ENCODE results near the gene KCNK4.

Gene KCNK4

DNA sequence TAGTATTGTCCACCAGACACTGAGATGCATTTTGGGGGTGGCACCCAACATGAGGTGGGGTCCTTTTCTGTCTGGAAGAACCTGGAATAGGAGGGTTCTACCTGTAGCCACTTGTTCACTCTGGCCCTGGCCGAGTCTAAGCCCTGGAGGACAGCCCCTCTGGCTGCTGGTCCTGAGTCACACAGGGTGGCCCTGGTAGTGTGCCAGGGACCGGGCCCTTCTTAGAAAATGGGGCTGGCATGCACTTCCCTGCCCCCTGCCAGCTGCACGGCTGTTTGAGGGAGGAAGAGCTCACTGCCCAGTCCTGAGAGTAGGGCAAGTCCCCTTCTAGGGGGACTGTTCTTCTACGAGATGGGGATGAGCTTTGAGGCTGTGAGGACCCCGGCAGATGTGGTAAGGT, 37.6 kb upstream of the KCNK4 start:
- no peak for DNase-seq

DNA sequence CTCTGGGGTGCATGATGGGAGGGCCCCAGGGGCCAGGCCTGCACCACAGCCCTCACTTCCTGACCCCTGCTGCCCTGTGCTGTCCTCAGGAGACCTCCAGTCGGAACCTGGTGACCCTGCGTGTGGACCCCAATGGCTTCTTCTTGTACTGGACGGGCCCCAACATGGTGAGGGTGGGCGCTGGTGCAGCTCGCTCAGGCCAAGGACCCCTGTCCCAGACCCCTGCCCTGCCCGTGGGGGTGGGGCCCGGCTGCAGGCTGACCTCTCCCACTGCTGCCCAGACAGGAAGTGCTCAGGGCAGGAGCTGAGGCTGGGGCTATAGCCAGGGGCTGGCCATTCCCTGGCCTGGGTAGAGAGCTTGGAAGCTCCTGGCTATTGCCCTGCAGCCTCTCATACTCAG, 36.8 kb upstream of the KCNK4 start:
- DNase-seq: no peak

DNA sequence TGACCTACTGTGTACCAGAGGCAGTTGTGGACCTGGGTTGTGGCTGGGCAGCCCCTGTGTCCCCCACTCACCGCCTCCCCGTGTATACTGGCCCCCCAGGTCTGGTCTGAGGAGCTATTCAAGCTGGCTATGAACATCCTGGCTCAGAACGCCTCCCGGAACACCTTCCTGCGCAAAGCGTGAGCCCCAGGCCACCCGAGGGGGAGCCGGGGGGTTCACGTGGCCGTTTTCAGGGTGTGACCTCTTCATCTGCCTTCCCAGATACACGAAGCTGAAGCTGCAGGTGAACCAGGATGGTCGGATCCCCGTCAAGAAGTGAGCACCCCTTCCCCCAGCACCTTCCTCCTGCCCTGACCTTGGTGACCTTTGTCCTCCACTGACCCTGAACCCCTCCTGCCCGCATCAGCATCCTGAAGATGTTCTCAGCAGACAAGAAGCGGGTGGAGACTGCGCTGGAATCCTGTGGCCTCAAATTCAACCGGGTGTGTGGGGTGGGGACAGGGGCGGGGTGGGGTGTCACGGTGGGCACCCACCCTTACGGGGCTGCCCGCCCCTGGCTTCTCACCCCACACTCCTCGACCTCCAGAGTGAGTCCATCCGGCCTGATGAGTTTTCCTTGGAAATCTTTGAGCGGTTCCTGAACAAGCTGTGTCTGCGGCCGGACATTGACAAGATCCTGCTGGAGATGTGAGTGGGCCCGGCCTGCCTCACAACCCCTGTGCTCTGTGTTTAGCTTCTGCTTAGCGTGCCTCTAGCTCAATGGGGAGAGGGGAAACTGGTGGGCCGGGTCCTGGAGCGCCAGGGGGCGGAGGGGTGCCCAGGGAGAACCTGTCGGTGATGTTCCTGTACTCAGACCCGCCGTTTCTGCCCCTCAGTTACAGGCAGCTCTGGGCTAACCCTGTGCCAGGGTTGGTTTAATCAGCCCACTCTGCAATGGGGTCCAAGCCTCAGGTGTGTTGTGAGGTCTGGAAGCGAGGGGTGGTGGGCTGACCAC, 35.7 kb upstream of the KCNK4 start:
- DNase-seq: no peak

DNA sequence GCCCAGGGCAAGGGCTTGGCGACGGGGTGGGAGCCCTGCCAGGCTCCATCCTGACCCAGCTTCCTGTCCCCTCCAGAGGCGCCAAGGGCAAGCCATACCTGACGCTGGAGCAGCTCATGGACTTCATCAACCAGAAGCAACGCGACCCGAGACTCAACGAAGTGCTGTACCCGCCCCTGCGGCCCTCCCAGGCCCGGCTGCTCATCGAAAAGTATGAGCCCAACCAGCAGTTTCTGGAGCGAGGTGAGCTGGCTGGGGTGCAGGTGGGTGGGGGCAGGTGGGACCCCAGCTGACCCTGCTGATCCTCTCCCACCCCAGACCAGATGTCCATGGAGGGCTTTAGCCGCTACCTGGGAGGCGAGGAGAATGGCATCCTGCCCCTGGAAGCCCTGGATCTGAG, 34.8 kb upstream of the KCNK4 start:
- no peak for DNase-seq

DNA sequence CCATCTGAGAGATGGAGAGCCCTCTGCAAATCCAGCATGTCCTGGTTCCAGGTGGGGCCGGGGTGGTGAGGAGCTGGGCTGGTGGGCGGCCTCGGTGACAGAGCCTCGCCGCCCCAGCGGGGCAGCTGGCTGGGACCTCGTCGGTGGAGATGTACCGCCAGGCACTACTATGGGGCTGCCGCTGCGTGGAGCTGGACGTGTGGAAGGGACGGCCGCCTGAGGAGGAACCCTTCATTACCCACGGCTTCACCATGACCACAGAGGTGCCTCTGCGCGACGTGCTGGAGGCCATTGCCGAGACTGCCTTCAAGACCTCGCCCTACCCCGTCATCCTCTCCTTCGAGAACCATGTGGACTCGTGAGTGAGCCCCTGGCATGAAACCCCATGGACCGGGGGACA, 32.7 kb upstream of the KCNK4 start:
- no peak for DNase-seq

DNA sequence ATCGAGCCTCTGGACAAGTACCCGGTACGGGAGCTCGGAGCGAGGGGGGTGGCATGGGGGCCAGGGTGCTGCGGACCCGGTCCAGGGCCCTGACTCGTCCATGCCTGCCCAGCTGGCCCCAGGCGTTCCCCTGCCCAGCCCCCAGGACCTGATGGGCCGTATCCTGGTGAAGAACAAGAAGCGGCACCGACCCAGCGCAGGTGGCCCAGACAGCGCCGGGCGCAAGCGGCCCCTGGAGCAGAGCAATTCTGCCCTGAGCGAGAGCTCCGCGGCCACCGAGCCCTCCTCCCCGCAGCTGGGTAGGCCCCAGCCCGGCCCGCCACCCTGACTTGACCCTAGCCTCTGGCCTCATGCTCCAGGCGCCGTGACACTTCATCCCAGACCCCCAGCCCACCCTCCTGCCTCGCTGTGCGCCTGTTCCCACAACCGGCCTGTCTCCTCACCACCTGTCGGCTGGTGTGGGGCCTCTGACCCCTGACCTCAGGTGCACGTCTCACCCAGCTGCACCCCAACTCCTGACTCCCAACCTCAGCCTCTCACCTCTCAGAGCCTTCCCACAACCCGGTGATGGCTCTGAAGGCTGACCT, 32.1 kb upstream of the KCNK4 start:
- DNase-seq: no peak

DNA sequence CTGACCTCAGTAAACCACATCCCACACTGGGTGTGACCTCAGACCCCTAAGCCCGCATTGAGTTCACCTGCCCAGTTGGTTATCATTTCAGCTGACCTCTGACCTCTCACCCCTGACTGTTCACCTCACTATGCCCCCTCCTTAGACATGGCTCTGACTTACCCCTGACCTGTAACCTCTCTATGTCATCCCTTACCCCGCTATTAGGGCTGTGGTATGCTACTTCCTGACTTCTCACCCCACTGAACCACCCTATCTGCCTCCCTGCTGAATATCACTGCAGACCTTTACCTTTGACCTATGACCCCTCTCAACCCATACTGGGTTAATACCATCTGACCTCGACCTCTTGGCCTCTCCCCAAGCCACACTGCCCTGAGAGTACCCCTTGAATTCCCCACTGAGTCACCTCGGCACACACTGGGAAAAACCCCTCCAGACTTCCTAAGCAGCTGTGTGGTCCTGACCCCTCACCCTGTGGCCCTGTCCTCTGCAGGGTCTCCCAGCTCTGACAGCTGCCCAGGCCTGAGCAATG, 31.5 kb upstream of the KCNK4 start:
- DNase-seq: no peak

DNA sequence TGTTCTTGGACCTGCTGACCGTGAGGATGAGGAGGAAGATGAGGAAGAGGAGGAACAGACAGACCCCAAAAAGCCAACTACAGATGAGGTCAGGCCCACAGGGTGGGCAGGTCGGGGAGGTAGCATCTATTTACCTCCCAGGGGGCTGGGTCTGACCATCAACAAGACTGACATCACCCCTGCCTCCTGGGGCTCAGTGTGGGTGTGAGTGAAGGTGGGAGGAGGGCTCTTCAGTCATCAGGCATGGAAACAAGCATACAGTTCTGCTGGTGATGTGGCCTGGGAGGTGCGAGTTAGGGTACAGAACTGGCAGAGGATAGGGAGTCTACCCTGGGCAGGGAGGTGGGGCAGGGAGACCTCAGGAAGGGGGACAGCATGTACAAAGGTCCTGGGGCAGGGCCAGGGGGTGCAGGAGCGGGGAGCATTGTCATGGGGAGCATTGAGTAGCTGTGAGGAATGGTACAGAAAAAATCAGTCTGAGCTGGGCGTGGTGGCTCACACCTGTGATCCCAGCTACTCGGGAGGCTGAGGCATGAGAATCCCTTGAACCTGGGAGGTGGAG, 30.9 kb upstream of the KCNK4 start:
- no peak for DNase-seq

DNA sequence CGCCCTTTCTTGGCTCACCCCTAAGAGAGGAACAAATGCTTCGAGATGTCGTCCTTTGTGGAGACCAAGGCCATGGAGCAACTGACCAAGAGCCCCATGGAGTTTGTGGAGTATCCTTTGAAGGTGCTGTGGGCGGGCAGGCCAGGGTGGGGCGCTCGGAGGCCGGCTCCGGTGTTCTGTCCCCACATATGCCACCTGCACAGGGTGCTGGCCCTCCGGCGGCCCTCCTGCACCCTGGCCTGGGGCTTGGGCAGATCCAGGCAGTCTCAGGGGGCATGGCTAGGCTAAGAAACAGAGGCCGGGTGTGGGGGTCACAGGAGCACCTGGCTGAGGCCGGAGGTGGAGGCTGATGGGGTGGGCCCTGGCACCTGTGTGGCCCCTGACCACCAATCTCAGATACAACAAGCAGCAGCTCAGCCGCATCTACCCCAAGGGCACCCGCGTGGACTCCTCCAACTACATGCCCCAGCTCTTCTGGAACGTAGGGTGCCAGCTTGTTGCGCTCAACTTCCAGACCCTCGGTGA, 29.5 kb upstream of the KCNK4 start:
- DNase-seq: no peak

DNA sequence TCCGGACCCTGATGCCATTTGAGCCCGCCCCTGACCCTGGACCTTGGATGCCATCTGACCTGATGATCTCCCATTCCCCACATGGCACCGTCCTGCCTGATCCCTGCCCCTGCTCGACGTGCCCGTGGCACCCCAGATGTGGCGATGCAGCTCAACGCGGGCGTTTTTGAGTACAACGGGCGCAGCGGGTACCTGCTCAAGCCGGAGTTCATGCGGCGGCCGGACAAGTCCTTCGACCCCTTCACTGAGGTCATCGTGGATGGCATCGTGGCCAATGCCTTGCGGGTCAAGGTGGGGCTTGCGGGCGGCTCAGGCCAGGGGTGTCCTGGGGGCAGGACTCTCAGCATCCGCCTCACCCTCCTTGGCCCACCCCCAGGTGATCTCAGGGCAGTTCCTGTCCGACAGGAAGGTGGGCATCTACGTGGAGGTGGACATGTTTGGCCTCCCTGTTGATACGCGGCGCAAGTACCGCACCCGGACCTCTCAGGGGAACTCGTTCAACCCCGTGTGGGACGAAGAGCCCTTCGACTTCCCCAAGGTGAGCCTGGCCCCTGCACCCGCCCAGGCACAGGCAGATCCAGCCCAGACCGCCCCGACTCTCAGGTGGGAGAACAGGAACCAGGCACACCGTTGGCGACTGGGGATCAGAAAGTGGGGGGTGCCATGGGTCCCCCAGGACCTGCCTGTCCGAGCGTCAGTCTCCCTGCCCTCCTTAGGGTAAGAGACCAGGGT, 28.7 kb upstream of the KCNK4 start:
- DNase-seq: no peak

DNA sequence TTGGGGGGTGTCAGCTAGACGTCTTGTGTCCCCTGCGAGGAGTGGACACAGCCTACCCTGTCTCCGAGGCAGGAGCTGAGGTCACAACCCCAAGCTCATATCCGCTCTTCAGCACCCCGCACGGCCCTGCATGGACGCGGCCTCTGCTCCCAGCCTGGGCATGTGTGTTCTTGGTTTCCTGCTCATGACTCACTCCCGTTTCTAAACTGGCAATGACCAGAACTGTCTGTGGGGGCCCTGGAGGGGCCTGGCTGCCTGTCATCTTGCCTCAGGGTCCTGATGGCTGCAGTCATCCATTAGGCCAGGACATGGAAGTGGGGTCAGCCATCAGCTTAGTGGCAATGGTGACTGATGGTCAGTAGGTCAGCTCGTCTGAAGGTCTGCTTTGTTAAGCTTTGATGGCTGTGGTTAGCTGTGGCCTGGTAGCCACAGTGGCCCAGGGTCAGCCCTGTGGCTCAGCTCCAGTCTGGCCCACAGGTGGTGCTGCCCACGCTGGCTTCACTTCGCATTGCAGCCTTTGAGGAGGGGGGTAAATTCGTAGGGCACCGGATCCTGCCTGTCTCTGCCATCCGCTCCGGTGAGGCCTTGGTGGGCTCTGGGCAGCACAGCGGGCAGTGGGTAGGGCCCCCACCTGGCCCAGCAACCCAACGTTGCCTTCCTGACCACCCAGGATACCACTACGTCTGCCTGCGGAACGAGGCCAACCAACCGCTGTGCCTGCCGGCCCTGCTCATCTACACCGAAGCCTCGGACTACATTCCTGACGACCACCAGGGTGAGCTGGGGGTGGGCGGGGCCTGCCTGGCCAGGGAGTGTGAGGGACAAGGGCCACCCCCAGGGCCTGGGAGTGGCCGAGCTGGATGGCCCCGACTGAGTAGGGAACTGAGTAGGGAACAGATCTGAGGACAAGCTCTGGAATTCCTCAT, 27.8 kb upstream of the KCNK4 start:
- no peak for DNase-seq

DNA sequence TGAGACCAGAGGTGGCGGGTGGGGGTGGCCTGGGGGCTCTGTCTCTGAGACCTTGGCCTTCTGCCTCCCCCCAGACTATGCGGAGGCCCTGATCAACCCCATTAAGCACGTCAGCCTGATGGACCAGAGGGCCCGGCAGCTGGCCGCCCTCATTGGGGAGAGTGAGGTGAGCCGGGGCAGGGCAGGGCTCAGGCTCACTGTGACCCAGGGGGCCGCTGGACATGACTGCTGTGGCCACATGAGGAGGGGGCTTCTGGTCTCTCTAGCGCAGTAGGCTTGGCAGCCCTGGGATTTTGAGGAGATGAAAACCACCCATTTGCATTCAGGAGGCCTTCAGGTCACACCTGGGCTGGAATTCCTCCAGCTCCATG, 27.2 kb upstream of the KCNK4 start:
- DNase-seq: no peak

DNA sequence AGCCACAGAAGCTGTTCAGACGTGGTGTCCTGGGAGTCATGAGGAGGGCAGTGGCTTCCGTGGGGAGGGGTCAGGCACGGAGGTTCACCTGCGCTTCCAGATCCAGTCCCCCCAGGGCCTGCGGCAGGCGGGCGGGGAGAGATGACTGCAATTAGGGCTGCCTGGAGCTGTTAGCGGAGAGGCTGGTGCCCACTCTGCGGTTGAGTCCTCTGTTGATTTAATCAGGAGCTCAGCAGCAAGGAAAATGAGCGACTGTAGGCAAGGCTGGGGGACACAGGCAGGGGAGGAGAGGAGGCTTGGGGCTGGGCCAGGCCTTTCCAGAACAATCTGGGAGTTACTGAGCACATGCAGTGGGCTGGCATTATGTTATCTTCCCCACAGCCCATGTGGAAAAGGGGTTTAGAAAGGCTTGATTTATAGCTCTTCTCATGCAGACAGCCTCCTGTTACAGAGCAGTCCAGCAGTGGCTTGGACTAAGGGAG, 26.7 kb upstream of the KCNK4 start:
- DNase-seq: no peak

DNA sequence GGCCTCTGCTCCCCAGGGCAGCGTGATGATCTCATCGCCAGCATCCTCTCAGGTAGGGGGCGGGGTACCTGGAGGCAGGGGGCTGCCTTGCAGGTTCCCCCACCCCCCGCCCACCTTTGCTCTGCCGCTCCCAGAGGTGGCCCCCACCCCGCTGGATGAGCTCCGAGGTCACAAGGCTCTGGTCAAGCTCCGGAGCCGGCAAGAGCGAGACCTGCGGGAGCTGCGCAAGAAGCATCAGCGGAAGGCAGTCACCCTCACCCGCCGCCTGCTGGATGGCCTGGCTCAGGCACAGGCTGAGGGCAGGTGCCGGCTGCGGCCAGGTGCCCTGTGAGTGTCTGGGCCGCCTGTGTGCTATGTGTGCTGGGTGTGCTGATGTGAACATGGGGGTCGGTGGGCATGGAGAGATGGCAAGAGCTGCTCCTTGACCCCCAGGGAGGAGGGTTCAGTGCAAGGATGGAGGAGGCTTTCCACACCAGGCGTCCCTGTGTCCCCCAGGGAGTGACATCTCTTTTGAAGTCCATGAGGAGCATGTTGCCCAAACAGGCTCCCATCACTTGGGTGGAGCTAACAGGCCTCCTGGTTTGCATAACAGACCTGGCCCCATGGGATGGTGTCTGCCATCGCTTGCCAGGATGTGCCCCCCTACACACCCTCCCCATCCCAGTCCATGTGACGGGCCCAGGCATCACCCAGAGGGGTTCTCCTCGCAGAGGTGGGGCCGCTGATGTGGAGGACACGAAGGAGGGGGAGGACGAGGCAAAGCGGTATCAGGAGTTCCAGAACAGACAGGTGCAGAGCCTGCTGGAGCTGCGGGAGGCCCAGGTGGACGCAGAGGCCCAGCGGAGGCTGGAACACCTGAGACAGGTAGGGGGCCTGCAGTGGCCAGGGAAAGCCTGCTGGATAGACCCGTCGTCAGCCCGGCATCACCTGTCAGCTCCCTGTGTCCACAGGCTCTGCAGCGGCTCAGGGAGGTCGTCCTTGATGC, 25.6 kb upstream of the KCNK4 start:
- no peak for DNase-seq

DNA sequence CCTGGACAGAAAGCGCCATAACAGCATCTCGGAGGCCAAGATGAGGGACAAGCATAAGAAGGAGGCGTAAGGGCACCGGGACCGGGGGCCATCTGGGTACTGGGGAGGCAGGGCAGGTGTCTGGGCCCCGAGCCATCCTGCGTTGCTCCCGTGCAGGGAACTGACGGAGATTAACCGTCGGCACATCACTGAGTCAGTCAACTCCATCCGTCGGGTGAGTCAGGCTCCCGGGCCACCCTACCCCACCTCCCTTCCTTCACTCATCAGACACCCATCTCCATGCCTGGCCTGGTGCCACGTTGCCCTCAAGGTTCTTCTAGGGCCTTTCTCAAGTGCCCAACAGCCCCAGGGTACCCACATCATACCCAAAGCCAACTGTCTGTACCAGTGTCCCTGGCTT, 24.8 kb upstream of the KCNK4 start:
- no peak for DNase-seq

DNA sequence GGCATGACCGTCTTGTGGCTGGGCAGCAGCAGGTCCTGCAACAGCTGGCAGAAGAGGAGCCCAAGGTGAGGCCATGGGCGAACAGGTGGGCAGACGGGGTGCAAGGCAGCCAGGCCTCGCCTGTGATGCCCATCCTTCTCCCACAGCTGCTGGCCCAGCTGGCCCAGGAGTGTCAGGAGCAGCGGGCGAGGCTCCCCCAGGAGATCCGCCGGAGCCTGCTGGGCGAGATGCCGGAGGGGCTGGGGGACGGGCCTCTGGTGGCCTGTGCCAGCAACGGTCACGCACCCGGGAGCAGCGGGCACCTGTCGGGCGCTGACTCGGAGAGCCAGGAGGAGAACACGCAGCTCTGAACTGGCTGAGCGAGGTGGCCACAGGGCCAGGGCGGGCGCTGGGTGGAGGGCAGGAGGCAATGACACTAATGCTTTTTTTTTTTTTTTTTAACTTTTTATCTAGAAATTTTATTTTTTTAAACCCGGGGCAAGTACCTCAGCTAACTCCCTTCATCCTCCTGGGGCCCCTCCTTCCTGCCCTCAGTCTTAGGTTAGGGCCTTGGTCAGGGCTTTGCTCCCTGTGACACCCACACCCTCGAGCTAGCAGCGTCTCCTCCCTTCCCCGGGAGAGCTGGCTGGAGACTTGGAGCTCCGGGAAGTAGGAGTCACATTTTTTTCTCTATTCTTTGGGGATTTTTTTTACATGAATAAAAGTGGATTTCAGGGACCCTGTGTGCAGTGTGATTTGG, 23.7 kb upstream of the KCNK4 start:
- no peak for DNase-seq

DNA sequence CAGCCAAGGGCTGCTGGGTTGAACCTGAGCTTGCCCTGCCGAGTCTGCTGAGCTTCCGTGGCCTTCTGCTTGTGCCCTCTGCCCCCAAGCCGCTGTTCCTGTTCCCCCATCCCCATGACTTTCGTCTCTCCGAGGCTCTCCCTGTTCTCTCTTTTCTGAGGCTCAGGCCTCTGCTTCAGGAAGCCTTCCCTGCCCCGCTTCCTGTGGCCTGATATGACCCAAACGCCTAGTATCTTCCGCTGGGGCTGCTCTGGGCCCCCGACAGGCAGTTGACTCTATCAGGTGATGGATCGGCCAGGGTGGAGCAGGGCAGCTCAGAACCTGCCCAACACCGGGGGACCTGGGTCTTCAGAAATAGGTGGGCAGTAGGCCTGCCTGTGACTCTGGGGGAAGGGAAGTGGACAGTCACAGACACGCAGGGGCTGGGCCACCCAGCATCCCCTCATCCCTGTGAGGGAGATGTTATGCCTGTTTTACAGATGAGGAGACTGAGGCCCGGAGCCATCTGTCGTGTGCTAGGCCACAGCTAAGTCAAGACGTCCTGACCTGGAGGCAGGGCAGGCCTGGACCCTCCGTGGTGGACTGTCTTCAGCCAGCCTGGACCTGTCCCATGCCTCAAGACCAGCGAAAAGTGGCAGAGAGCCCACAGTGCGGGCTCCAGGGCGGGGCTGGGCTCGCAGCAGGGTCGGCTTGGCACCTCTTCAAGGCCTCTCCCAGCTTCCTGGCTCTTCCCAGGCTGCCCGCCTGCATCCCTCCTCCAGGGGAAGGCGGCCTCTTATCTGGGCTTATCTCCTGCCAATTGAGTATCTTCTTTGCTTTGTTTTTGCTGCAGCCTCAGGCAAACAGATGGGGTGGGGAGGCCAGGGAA, 22.8 kb upstream of the KCNK4 start:
- no peak for DNase-seq

DNA sequence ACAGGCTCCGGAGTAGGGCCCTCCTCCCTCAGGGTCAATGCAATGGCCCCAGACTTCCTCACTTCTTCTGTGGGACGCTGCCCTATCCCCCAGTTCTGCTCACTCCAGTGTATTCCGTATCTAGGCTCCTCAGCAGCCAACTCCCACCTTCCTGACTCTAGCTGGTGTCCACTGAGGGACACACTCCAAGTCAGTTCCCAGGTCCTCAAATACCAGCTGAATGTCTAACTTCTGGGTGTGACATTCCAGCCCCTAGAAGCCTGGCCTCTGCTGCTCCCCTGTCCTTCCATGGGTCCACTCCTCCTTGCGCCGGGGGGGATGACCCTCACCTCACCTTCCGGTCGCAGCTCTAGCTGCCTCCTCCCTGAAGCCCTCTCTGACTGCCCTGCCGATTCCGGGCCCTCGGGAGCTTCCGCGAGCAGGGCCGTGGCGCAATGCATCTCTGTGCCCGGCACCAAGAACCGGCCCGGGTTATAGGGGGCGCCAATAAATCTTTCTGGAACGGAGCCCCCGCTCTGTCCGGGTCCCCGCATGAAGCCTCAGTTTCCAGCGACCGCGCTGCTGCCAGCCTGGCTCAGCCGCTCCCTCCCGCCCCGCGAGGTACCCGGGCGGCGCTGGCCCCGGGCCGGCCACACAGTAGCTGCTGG, 22.1 kb upstream of the KCNK4 start:
- DNase-seq: peak; percentile 84
